Stromal cell of bone marrow (primary cell): ENCODE measurements around the gene ABCB8.

Experiments
- DNase-seq: peaks from one replicate; pipeline ENCODE4 v3.0.0-alpha.2; 2012; ENCODE audit warnings: low read depth

The ABCB8 gene

DNA sequence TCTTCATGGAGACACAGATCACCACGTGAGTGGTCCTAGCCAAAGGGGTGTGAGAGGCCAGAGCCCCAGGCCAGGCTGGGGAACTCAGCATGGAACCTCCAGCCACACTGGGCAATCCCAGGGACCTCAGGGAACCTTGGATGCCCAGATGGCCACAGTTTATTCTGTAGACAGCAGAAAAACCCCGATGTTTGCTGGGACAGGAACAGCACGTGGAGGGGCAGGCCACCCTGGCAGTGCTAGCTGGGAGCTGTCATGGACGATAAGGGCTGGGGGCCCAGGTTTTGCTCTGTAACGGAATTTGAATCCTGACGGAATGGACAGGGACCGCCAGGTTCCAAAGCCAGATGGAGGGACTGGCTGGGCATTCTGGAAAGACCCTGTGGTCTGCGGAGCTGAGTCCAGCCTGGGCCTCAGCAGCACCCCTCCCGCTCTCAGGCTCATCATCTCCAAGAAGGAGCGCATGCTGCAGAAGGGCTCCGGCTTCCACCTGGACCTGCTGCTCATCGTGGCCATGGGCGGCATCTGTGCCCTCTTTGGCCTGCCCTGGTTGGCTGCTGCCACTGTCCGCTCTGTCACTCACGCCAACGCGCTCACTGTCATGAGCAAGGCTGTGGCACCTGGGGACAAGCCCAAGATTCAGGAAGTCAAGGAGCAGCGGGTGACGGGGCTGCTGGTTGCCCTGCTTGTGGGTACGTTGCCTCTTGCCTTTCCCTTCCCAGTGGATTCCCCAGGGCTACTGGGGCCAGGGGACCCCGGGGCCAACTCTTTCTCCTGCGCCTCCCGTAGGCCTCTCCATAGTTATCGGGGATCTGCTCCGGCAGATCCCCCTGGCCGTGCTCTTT, 46.8 kb downstream of the ABCB8 start:
- no peak for DNase-seq

DNA sequence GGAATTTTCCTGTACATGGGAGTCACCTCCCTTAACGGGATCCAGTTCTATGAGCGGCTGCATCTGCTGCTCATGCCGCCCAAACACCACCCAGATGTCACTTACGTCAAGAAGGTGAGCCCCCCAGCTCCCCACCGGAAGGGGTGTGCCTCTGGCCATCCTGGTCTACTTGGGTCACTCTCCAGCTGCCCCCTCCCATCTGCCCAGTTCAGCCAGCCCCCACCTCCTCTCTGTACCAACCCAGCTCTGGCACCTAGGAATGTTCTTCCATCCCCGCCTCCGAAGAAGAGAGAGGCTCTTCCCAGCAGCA, 47.4 kb downstream of the ABCB8 start:
- DNase-seq, result no peak

DNA sequence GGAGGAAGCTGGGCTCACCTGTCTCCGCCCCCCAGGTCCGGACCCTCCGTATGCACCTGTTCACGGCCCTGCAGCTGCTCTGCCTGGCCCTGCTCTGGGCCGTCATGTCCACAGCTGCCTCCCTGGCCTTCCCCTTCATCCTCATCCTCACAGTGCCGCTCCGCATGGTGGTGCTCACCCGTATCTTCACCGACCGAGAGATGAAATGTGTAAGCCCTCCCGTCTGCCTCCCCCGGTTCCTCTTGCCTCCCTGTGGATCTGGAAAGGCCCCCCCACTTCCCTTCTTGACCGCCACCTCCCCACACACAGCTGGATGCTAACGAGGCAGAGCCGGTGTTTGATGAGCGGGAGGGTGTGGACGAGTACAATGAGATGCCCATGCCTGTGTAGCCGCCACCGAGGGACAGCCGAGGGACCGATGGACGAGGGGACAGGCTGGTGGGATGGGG, 47.8 kb downstream of the ABCB8 start:
- DNase-seq, result no peak

DNA sequence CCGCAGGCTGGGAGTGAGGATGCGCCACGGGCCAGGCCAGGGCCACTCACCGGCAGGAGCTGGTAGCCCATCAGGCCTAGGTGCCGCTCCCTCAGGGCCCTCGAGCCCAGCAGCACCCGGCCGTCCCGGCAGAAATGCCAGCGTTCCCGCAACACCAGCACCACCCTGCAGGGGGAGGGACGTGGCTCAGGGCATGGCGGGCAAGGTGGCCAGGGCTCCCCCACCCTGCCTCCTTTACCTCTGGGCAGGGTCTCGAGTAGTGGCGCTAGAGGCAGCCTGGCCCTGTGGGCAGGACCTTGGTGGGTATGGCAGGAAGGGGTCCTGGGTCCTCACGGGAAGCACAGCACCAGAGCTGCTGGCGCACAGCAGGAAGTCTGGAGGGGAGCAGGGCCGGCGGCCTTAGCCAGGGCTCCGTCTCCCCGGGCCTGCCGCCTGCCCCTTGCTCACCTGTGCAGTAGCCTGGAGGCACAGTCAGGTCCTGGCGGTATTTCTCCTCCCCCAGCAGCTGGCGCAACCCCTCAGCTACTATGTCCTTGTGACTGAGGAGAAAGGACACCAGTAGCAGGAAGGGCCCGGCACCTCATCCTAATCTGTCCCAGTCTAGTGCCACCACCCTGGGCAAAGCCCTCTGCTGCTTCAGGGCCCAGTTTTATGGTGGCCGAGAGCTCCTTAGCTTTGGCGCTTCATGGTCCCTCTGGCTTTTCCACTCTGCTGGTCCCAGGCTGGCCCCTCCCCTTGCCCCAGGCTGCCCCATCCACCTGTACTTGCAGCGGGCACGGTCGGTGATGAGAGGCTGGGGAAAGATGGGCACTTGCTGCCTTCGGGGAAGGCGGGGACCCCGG, 48.8 kb downstream of the ABCB8 start:
- DNase-seq, result no peak

DNA sequence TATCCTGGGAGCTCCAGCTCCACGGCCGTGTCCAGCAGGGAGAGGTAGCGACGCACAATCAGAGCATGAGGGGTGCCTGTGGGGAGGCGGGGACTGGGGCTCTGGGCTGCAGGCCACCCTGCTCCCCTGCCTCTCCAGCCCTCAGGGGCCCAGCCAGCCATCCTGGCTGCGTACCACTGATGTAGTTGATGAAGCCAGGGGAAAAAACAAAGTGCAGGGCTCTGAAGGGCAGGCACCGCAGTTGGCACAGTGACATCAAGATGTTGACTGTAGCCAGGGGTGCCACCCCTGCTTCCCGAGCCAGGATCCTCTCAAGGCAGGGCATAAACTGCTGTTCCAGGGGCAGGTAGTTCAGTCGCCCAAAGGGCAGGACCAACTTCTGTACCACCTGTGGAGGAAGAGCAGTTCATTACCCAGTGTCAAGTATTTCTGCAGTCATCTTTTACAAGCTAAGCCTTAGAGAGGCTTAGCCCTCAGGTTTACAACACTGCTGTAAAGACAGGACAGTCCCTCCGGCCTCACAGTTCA, 49.5 kb downstream of the ABCB8 start:
- DNase-seq, result no peak

DNA sequence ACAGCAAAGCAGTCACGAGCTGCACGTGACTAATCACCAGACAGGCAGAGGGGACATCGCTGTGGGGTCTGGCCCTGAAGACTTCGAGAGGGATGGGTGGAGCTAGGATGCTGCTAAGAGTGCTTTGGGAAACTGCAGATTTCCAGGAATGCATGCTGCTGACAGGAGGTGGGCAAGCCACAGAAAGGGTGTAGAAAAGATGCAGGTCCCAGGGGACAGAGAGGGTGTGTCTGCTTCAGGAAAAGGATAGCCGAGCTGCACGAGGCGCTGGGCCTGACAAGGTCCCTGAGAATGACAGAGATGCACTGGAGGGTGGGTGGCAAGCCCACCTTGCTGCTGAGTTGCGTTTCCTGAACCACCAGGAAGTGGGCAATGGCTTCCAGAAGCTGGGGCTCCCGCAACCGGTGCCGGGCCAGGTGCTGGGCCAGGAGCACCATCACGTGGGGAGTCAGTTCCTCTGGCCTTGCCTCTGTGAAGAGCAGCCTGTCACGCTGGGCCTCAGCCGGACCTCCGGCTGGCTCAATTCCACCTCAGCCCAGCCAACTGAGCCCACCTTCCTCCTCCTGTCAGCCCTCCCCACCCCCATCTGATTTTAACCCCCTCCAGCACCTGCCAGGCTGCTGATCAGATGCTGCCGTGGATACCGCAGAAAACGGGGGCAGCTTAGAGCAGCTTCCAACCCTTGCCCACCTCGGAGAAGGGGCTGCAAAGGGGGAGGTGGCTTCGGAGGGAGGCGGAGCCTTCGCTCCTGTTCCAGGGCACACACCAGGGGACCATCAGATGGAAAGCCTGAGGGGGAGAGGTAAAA, 50.2 kb downstream of the ABCB8 start:
- no peak for DNase-seq

DNA sequence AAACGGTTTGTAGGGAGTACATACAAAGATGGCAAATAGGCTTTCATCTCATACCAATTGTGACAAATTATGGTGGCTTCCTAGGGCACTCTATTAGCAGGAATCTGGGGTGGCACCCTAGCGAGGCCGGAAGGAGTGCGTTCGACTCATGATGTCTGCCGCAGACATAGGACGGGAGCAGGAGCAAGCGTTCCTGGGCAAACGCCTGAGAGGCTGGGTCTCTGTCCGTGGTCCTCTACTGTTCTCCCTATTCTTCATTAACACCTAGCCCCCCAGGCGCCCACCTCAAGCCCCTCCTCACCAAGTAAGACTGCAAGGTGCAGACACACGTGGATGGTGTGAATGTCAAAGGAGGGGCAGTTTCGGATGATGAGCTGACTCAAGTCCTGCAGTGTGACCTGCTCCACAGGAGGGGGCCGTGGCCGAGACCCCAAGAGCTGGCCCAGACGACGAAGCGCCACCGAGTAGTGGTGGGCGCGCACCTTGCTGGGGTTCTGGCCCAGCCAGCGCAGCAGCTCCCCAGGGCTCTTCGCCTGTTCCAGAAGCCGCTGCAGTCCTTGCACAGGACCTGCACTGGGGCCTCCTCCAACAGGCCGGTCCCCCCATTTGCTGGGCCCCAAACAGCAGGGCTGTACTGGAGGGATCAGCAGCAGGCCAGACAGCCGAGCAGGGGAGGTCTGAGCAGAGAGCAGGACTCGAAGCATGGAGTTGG, 51.1 kb downstream of the ABCB8 start:
- no peak for DNase-seq

DNA sequence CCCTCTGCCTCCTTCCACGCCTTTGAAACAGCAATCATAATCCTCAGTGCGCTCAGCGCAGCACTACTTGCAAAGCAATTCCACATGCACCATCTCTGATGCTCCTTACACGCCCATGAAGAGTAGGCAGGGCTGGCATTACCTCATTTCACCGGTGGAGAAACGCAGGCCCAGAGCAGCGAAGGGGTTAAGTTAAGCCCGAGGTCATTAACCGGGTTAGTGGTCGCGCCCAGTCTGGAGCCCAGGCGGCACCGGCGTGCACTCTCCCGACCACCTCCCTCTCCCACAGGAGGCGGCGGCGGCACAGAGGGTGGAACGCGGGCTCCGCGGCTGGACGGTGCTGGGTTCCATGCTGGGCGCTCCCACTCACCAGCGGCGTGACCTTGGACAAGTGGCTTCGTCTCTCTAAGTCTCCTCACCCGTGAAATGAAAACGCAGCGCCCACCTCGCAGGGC, 51.8 kb downstream of the ABCB8 start:
- no peak for DNase-seq

DNA sequence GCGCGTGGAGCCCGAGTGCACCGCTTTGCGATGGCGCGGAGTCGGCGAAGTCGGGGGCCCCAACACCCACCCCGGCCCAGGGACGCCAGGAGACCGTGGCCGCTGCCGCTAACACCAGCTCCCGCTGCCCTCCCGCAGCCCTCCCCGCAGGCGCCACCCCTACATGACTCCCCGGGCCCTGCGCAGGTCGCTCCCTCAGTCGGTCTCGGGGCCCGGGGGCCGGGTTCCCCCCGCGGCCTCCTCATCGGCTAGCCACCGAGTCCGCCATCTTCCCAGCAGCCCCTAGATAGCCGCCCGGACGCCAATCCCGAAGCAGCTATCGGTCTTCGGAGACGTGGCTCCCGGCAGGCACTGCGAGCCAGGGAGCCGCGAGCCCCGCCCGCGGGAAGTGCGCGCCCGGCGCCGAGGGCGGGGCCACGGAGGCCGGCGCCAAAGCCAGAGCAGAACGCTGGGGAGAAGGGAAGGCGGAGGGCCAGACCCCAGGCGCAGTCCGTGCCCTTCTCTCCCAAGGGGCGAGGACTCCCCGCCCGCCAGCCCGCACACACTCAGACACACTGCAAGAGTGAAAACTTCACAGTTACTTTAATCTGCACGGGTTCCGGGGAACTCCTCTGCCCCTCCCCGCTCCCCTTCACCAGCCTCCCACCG, 52.4 kb downstream of the ABCB8 start, which contains the start of gene FASTK:
Gene FASTK, minus strand, starts transcription at position 288 of the 648 bp plus-strand sequence. Its CDS starts 43 bp downstream, at position 245.
- DNase-seq, result peak; percentile 89

DNA sequence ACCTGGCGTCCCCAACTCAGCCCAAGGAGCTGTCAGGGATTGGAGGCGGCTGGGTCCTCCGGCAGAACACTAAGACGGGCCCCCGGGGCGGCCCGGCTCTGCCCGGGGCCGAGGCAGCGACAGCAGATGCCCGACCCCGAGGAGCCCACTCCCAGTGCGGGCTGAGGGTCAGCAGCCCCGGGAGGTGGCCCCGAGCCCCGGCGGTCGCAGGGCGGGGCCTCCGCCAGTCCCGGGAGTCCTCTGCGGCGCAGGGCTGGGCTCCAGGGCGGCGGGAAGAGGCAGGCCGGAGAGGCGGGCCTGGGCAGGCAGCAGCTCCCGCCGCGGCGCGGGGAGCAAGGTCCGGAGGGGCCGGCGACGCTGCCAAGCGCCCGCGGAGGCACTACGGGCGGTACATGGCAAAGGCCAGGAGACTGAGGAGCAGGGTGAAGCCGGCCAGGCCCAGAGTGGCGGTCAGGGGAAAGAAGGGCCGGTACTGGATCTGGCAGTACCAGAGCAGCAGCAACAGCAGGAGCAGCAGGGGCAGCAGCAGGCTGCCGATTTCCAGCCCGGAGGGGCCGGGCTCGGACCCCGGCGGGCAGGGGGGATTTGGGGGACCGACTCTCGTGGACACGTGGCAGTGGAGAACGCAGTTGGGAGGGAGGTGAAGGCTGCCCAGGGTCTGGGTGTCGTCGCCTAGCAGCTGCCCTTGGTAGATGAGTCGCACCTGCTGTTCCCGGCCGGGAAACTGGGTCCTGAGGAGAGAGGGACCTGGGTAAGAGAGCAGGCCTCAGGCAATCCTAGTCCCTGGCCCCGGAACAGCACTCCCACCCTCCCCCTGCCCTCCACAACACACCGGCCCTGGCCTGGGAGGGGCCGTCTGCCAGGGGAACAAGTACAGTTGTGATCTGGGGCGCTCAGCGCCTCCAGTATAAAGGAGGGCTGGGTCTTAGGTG, 53.2 kb downstream of the ABCB8 start:
- no peak for DNase-seq

DNA sequence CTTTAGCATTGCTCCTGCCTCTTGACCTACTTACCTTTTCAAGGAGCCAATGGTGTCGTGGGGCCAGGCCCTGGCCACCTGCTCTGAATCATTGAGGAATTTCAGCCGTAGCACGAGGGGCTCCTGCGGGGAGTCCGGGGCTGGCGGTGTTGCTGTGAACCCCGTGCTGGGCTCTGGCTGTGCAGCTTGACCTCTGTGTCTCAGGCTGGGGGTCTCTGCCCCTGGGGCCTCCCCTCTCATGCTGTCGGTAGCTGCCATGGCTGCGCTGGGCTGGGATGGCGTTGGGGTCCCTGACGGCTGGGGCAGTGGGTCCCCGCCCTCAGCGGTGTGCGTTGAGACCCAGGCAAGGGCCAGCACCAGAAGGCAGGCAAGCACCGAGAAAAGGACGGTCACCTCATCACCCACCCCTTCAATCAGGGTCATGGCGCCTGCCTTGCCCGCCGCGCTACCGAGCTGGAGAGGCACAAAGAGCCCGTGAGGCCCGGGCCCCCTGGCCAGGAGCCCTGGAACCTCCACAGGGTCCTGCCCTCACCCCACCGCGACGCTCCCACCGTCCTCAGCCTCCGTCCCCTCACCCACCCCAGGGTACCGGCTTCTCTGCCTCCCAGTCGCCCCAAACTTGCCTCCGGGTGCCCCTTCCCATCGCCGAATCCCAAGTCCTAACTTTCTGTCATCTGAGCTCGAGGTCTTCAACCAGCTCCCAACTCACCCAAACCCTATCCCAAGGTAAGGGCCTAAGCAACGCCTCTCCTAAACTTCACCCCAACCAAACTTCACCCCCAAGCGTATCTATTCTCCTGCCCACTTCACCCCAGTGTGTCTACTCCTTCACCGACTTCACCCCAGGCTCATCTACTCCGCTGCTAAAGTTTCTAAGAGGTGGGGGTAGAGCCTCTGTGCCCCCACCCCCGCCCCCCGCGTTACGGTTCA, 54.2 kb downstream of the ABCB8 start:
- no peak for DNase-seq

DNA sequence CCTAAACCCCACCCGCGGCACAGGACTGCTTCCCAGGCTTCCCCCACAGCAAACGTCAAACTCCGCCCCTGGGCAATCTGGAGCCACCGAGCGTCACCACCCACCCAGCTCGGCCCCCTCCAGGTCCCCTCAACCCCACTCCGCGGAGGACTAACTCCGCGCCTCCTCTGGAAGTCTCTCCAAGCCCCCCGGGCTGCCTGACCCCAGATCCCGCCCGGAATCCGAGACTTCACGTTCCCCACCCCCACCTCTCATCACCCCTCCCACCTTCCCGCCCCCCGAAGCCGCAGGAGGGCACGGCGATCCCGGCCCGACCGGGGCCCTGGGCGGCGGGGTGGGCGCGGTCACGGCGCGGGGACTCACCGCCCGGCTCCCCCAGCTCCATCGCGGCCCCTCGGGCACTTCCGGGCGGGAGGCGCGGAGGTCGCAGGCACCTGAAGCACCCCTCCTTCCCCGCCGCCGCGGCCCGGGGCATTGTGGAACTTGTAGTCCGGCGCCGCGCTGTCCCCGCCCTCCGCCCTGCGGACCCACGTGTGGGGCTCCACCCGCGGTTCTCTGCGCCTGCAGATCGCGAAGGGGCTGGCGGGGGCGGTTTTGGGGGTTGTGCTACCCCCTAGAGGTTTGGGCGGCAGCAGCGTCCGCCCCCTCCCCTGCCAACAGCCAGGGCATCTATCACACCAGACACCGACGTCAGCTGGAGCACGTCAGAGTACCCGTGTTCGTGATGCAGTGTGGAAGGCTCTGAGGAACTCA, 55.0 kb downstream of the ABCB8 start, which contains the start of gene TMUB1:
Gene TMUB1, minus strand, starts transcription at position 423 of the 753 bp plus-strand sequence. CDS start 930 bp downstream, outside the sequence.
- no peak for DNase-seq

DNA sequence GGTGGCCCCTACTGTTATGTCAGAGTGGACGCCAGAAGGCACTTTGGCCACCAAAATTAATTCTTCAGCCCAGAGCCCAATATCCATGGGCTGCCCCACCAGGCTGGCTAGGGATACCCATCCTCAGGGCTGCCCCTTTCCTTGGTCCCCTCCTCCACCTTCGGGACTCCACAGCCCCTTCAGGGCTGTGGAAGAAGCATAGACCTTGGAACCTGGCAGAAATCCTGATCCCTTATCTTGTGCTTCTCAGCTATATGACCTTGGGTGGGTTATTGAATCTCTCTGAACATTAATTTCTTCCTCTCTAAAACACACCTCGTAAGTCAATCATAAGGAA, 55.5 kb downstream of the ABCB8 start:
- DNase-seq, result no peak

DNA sequence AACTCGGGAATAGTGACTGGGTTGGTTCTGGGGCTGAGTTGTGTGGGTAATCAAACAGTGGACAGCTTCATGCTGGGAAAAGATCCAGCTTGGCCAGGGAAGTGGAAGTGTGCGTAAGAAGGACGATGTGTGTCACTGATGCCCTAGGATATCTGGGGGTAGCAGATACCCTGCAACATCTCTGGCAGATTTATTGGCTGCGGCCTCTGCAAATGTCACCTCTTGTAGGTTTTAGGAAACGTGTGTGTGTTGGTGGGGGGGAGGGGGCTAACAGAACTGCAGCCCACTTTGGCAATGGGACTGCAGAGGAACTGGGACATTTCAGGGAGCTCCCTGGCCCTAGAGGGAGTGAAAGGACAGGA, 57.1 kb downstream of the ABCB8 start:
- no peak for DNase-seq

DNA sequence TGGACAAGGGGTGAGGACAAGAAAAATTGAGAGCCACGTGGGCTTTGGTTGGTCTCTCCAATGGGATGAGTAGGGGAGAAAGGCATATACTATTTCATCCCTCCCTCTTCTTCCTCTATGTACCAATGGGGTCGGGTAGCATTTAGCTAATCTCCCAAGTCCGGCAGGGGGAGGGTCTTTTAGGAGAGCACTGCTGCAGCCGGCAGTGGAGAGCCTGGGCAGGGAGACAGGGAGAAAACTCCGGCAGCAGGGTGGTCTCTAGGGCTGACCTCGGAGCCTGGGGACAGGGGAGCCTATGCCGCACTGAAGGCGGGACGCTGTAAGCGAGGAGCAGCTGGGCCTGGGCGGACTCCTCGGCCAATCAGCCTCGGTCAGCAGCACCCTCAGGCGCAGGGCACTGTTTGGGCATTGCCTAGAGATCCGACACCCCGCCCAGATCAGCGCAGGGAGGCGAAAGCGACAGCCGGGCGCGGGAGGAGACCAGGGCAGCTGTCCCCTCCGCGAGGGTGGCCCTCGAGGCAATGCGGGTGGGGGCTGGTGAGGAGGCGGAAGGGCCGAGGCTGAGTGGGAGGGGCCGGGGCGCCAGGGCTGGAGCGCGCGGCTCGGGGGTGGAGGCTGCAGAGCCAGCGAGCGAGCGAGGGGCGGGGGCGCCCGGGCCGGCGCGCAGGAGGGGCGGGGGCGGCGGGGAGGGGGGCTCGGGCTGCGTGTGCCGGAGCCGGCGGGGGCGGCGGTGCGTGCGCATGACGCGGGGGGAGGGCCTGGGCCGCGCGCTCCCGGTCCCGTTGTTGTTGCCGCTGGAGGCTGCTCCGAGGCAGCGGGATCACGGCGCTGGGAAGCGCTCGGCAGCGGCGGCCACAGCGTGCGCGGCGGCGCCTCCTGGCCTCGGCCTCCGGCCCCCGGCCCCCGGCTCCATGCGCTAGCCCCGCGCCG, 57.7 kb downstream of the ABCB8 start, which contains the start of gene AGAP3:
Gene AGAP3, plus strand, starts transcription at position 785 of the 930 bp plus-strand sequence. CDS start 267 bp downstream, outside the sequence.
- DNase-seq, result no peak

DNA sequence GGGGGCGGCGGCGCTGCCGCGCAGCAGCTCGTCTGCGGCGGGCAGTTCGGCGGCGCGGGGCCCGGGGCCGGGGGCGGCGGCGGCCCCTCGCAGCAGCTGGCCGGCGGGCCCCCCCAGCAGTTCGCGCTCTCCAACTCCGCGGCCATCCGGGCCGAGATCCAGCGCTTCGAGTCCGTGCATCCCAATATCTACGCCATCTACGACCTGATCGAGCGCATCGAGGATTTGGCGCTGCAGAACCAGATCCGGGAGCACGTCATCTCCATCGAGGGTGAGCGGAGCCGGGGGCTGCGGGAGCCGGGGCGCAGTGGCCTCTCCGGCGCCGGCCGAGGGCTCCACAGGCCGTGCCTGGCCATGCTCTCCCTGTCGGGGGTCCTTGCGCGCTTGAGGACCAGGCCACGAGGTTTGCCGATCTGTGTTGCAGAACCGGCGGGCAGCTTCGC, 58.6 kb downstream of the ABCB8 start:
- no peak for DNase-seq
